ENCODE results near the gene KDM2B.

KDM2B gene

GRCh38 chr12:121529184-121529583 is 51.6 kb downstream of the KDM2B start:
- no peak for DNase-seq (ENCODE audit: low spot score)

GRCh38 chr12:121525411-121525810 is 55.4 kb downstream of the KDM2B start:
- no peak for DNase-seq (ENCODE audit: low spot score)

- no peak for DNase-seq (ENCODE audit: low spot score)
These were observed 56.5 kb downstream of the KDM2B start for GRCh38 chr12:121524196-121524916.

GRCh38 chr12:121523741-121524140 is 57.1 kb downstream of the KDM2B start:
- DNase-seq (ENCODE audit: low spot score) = no peak

- DNase-seq (ENCODE audit: low spot score) = no peak
These were observed 57.9 kb downstream of the KDM2B start for GRCh38 chr12:121522971-121523370.

- no peak for DNase-seq (ENCODE audit: low spot score)
These were observed 60.2 kb downstream of the KDM2B start for GRCh38 chr12:121520586-121521086.

- DNase-seq (ENCODE audit: low spot score) = no peak
These were observed 60.7 kb downstream of the KDM2B start for GRCh38 chr12:121520119-121520518.

GRCh38 chr12:121519227-121519626 is 61.6 kb downstream of the KDM2B start:
- DNase-seq (ENCODE audit: low spot score) = no peak

GRCh38 chr12:121518656-121519055 is 62.2 kb downstream of the KDM2B start:
- no peak for DNase-seq (ENCODE audit: low spot score)

GRCh38 chr12:121516437-121517011 is 64.3 kb downstream of the KDM2B start:
- DNase-seq (ENCODE audit: low spot score) = no peak

- no peak for DNase-seq (ENCODE audit: low spot score)
These were observed 65.2 kb downstream of the KDM2B start for GRCh38 chr12:121515615-121516014.

- DNase-seq (ENCODE audit: low spot score) = no peak
These were observed 66.6 kb downstream of the KDM2B start for GRCh38 chr12:121514184-121514742.

GRCh38 chr12:121513464-121514183 is 67.2 kb downstream of the KDM2B start:
- DNase-seq (ENCODE audit: low spot score) = peak; percentile 71

GRCh38 chr12:121512561-121512960 is 68.3 kb downstream of the KDM2B start:
- no peak for DNase-seq (ENCODE audit: low spot score)

- DNase-seq (ENCODE audit: low spot score) = no peak
These were observed 68.9 kb downstream of the KDM2B start for GRCh38 chr12:121511916-121512315.

- DNase-seq (ENCODE audit: low spot score) = no peak
These were observed 71.5 kb downstream of the KDM2B start for GRCh38 chr12:121509339-121509738.

GRCh38 chr12:121508533-121508932 is 72.3 kb downstream of the KDM2B start:
- DNase-seq (ENCODE audit: low spot score) = no peak

- DNase-seq (ENCODE audit: low spot score) = no peak
These were observed 72.8 kb downstream of the KDM2B start for GRCh38 chr12:121507984-121508383.

GRCh38 chr12:121507245-121507644 is 73.6 kb downstream of the KDM2B start:
- DNase-seq (ENCODE audit: low spot score) = no peak

- no peak for DNase-seq (ENCODE audit: low spot score)
These were observed 75.3 kb downstream of the KDM2B start for GRCh38 chr12:121505513-121505912.

- no peak for DNase-seq (ENCODE audit: low spot score)
These were observed 76.3 kb downstream of the KDM2B start for GRCh38 chr12:121504505-121504904.

- DNase-seq (ENCODE audit: low spot score) = no peak
These were observed 77.4 kb downstream of the KDM2B start for GRCh38 chr12:121503395-121503794.

- no peak for DNase-seq (ENCODE audit: low spot score)
These were observed 78.9 kb downstream of the KDM2B start for GRCh38 chr12:121501946-121502345.
